ENCODE results near the gene EPHB6.

Gene EPHB6, protein sequence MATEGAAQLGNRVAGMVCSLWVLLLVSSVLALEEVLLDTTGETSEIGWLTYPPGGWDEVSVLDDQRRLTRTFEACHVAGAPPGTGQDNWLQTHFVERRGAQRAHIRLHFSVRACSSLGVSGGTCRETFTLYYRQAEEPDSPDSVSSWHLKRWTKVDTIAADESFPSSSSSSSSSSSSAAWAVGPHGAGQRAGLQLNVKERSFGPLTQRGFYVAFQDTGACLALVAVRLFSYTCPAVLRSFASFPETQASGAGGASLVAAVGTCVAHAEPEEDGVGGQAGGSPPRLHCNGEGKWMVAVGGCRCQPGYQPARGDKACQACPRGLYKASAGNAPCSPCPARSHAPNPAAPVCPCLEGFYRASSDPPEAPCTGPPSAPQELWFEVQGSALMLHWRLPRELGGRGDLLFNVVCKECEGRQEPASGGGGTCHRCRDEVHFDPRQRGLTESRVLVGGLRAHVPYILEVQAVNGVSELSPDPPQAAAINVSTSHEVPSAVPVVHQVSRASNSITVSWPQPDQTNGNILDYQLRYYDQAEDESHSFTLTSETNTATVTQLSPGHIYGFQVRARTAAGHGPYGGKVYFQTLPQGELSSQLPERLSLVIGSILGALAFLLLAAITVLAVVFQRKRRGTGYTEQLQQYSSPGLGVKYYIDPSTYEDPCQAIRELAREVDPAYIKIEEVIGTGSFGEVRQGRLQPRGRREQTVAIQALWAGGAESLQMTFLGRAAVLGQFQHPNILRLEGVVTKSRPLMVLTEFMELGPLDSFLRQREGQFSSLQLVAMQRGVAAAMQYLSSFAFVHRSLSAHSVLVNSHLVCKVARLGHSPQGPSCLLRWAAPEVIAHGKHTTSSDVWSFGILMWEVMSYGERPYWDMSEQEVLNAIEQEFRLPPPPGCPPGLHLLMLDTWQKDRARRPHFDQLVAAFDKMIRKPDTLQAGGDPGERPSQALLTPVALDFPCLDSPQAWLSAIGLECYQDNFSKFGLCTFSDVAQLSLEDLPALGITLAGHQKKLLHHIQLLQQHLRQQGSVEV

DNA sequence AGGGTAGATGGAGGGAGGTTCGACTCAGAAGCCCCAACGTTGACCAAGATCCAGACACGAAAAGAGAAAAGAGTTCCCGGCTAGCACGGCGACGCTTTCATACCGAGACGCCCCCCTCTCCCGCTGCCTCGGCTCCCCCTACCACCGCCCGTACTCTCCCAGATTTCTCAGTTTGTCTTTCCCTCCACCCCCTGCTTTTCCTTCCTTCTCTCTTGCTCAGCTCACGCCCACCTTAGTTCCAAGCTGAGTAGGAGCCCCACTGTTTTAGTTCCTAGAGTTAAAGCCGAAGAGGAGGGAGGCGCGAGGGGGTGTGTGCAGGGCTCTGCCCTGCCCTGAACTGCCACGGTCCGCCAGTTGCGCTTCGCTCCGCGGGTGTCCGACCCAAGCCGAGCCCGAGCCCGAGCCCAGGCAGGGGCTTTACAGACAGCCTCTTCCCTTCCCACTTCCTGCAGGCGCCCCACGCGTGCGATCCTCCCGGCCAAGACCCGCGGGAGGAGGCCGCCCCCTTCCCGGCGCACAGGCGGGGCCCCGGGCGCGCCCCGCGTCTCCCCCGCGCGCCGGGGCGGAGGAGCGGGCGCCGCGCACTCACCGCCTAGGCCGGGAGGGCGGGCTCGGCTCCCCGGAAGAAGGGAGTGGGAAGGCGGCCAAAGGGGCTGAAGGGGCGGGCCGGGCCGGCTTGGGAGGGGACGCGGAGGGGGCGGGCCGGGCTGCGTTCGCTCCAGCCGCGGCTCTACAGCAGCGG is at the start of gene EPHB6:
Gene EPHB6 (plus strand): TSS at position 705 of the 742 bp plus-strand sequence. CDS start 8,152 bp downstream, outside the sequence.
- Histone ChIP-seq H3K9me3 (no peaks in the 10 kb centered on the region), H3K4me3 (peak within 1 kb of the TSS; percentile 87), H3K4me2 (peak within 1 kb of the TSS; percentile 97), H3K27me3 (no peaks in the 10 kb centered on the region), H4K20me1 (no peaks in the 10 kb centered on the region), H3K9ac (peak within 1 kb of the TSS; percentile 82), H3K27ac (peak within 1 kb of the TSS; percentile 77), H3K4me1 (peaks cover 27% of the 10 kb centered on the region), H3K36me3 (no peaks in the 10 kb centered on the region)
- TF ChIP-seq Cebpa-rat (IDR thresholded peaks at IDR 0.05), result no peak

GRCh38 chr7:142805350-142806021 is 49.4 kb upstream of the EPHB6 start:
- Histone ChIP-seq H3K27me3 (peaks cover 5% of the 10 kb centered on the region; the same call in 1 of the 2 replicates), H3K36me3 (no peaks in the 10 kb centered on the region), H3K9ac (no peak overlapping the region), H3K4me2 (0 out of 2 replicates have a peak overlapping the region, but pooled peaks have one; percentile 5), H3K9me3 (no peaks in the 10 kb centered on the region), H3K4me3 (no peak overlapping the region), H4K20me1 (no peaks in the 10 kb centered on the region), H3K27ac (no peak overlapping the region), H3K4me1 (peaks cover 62% of the 10 kb centered on the region)
- peak; percentile 59; the same call in 1 of the 2 replicates for TF ChIP-seq Cebpa-rat (IDR thresholded peaks at IDR 0.05)

DNA sequence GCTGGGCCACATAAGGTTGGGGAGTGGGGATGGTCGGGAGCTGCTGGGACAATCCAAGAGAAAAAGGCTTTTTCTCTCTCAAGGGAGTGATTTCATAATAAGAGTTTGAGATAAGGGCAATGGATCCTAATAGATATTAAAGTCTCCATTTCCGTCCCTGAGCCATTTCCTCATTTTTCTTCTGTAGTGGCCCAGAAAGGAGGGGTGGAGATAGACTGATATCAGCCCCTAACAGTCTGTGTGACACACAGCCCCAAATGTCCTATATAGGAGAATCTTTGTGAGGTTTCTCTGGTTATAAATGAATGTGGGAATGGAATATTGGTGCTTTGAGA is 48.9 kb upstream of the EPHB6 start:
- Histone ChIP-seq H3K27me3 (no peaks in the 10 kb centered on the region), H3K4me2 (0 out of 2 replicates have a peak overlapping the region, but pooled peaks have one; percentile 5)
- 0 out of 2 replicates have a peak, but pooled peaks have one; percentile 0 for TF ChIP-seq Cebpa-rat (IDR thresholded peaks at IDR 0.05)

GRCh38 chr7:142806957-142807356 is 47.9 kb upstream of the EPHB6 start:
- Histone ChIP-seq H3K27ac (no peak overlapping the region), H3K27me3 (no peaks in the 10 kb centered on the region), H3K4me2 (no peak overlapping the region; the same call in 1 of the 2 replicates), H4K20me1 (no peaks in the 10 kb centered on the region), H3K9me3 (no peaks in the 10 kb centered on the region), H3K9ac (no peak overlapping the region), H3K4me1 (peaks cover 77% of the 10 kb centered on the region), H3K36me3 (no peaks in the 10 kb centered on the region), H3K4me3 (no peak overlapping the region)
- no peak for TF ChIP-seq Cebpa-rat (IDR thresholded peaks at IDR 0.05)

More for the DNA sequence above, 48.9 kb upstream of the EPHB6 start:
- H3K27ac ChIP-seq, result no peak overlapping the region
- H3K9ac ChIP-seq, result no peak overlapping the region
- H3K4me3 ChIP-seq, result no peak overlapping the region
- no peaks in the 10 kb centered on the region for H3K9me3 ChIP-seq
- no peaks in the 10 kb centered on the region for H3K36me3 ChIP-seq
- peaks cover 67% of the 10 kb centered on the region for H3K4me1 ChIP-seq
- no peaks in the 10 kb centered on the region for H4K20me1 ChIP-seq

GRCh38 chr7:142807855-142808460 is 46.9 kb upstream of the EPHB6 start:
- H3K27ac ChIP-seq, result peak overlapping the region; percentile 84

DNA sequence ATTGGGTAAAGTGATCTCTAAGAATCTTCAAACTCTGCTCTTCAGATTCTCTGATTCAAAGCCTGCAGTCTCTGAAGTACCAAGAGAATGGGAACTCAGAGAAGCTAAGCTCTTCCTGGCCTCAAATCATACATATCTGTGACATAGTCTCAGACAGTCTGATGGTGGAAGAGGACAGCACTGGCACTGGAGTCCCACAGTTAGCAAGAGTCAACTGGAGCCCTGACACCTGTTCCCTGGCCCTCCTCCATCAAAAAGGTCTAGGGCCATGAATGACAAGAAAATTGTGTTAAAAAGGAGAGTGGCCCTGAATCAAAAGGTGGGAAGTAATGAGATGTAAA is 46.4 kb upstream of the EPHB6 start:
- peaks cover 91% of the 10 kb centered on the region for H3K4me1 ChIP-seq
- peak overlapping the region; percentile 84 for H3K27ac ChIP-seq
- peaks cover 7% of the 10 kb centered on the region; the same call in 1 of the 2 replicates for H4K20me1 ChIP-seq
- H3K4me2 ChIP-seq, result peak overlapping the region; percentile 82
- no peaks in the 10 kb centered on the region for H3K27me3 ChIP-seq
- TF ChIP-seq Cebpa-rat (IDR thresholded peaks at IDR 0.05), result no peak
- no peak overlapping the region for H3K4me3 ChIP-seq
- no peaks in the 10 kb centered on the region for H3K9me3 ChIP-seq
- H3K9ac ChIP-seq, result peak overlapping the region; percentile 66
- H3K36me3 ChIP-seq, result no peaks in the 10 kb centered on the region

More at GRCh38 chr7:142807855-142808460, 46.9 kb upstream of the EPHB6 start:
- no peak for TF ChIP-seq Cebpa-rat (IDR thresholded peaks at IDR 0.05)
- no peaks in the 10 kb centered on the region for H3K27me3 ChIP-seq
- no peaks in the 10 kb centered on the region for H3K9me3 ChIP-seq
- no peak overlapping the region for H3K4me3 ChIP-seq
- peak overlapping the region; percentile 66 for H3K9ac ChIP-seq
- H3K36me3 ChIP-seq, result no peaks in the 10 kb centered on the region
- peak overlapping the region; percentile 82 for H3K4me2 ChIP-seq
- H4K20me1 ChIP-seq, result peaks cover 6% of the 10 kb centered on the region; the same call in 1 of the 2 replicates
- H3K4me1 ChIP-seq, result peaks cover 87% of the 10 kb centered on the region

DNA sequence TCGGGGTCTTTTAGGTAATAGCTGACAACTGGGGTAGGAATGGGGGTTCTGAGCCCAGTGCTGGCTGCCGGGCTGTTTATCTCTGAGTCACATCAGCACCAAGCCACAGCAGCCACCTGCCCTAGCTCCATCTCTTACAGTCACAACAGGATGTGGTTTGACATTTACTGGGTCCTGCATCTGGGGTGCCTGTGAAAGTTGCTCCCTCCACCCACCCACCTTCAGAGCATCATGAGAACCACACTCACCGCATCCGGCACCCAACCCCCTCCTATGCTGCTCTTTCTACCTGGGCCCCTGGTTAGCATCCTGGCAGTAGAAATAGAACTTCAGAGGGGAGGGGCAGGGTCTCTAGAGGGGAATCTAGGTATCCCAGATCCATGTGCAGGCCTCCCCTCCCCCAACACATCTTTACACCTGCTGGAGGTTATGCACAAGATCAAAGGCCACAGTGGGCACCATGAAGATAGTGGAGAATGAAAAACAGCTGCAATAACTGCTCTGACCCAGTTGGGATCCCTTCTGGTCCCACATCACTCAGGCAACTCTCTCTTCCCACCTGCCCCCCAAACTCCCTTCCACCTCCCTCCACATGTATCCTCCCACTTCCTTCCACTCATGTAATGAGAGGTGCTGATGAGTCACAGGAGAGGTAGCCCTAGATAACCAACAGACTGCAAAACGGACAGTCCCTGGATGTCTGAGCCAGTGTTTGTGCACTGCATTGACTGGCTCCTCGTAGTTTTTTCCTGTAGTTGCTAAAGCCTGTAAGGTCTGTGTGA is 45.9 kb upstream of the EPHB6 start:
- no peak for TF ChIP-seq Cebpa-rat (IDR thresholded peaks at IDR 0.05)
- H3K4me1 ChIP-seq, result peaks cover 97% of the 10 kb centered on the region
- H3K9ac ChIP-seq, result peak overlapping the region; percentile 66; the same call in 1 of the 2 replicates
- no peaks in the 10 kb centered on the region for H3K36me3 ChIP-seq
- no peak overlapping the region for H3K4me3 ChIP-seq
- peak overlapping the region; percentile 84 for H3K27ac ChIP-seq
- H3K9me3 ChIP-seq, result no peaks in the 10 kb centered on the region
- H3K4me2 ChIP-seq, result peak overlapping the region; percentile 82
- peaks cover 7% of the 10 kb centered on the region; the same call in 1 of the 2 replicates for H4K20me1 ChIP-seq
- no peaks in the 10 kb centered on the region for H3K27me3 ChIP-seq

- no peaks in the 10 kb centered on the region for H3K27me3 ChIP-seq
- H3K4me3 ChIP-seq, result no peak overlapping the region
Measured at GRCh38 chr7:142809671-142810070, 45.2 kb upstream of the EPHB6 start.

More at GRCh38 chr7:142809671-142810070, 45.2 kb upstream of the EPHB6 start:
- no peak for TF ChIP-seq Cebpa-rat (IDR thresholded peaks at IDR 0.05)
- Histone ChIP-seq H4K20me1 (peaks cover 7% of the 10 kb centered on the region; the same call in 1 of the 2 replicates), H3K4me2 (peak overlapping the region; percentile 82), H3K4me1 (peaks cover 93% of the 10 kb centered on the region), H3K36me3 (no peaks in the 10 kb centered on the region), H3K9me3 (no peaks in the 10 kb centered on the region), H3K9ac (0 out of 2 replicates have a peak overlapping the region, but pooled peaks have one; percentile 33), H3K27ac (peak overlapping the region; percentile 84)

Data from BLaER1 (cell line).